OCI-LY1 (cell line): ENCODE measurements around the gene FARS2.

Experiments
- H2AFZ ChIP-seq: fragments of 200-600 bp; sonication (generic), shearing (Covaris generic); 2 replicates; pipeline ENCODE4 v1.6.0; 2014; ENCODE audit warnings: antibody characterized with exemption, mild to moderate bottlenecking, low read length
- H3F3A ChIP-seq: fragments of 200-600 bp; sonication (generic), shearing (Covaris generic); 2 replicates; pipeline ENCODE4 v1.6.0; 2014; ENCODE audit warnings: mild to moderate bottlenecking, antibody characterized with exemption, low read length, moderate library complexity; ENCODE audit not compliant: insufficient read depth
- H3K27ac ChIP-seq: fragments of 200-600 bp; sonication (generic); 2 replicates; pipeline ENCODE4 v1.5.1; 2014; ENCODE audit warnings: low read length, mixed run types, mild to moderate bottlenecking, low read depth; ENCODE audit not compliant: poor library complexity, severe bottlenecking
- H3K27me3 ChIP-seq: fragments of 200-600 bp; sonication (generic); 2 replicates; pipeline ENCODE4 v1.6.0; 2014; ENCODE audit warnings: antibody characterized with exemption, mild to moderate bottlenecking, low read length, moderate library complexity; ENCODE audit not compliant: insufficient read depth
- H3K36me3 ChIP-seq: fragments of 200-600 bp; sonication (generic); 2 replicates; pipeline ENCODE4 v1.6.1; 2014; ENCODE audit warnings: mild to moderate bottlenecking, antibody characterized with exemption, low read length, moderate library complexity, mixed read lengths; ENCODE audit not compliant: insufficient read depth
- H3K4me1 ChIP-seq: fragments of 200-600 bp; sonication (generic); 2 replicates; pipeline ENCODE4 v1.5.1; 2014; ENCODE audit warnings: mild to moderate bottlenecking, low read length, moderate library complexity; ENCODE audit not compliant: insufficient read depth, severe bottlenecking
- H3K4me2 ChIP-seq: fragments of 200-600 bp; sonication (generic), shearing (Covaris generic); 2 replicates; pipeline ENCODE4 v1.6.1; 2014; ENCODE audit warnings: low read length
- H3K4me3 ChIP-seq: fragments of 200-600 bp; sonication (generic); 2 replicates; pipeline ENCODE4 v1.5.1; 2014; ENCODE audit warnings: low read length, low read depth, mild to moderate bottlenecking, mixed read lengths; ENCODE audit not compliant: poor library complexity, severe bottlenecking
- H3K79me2 ChIP-seq: fragments of 200-600 bp; shearing (Covaris generic); 2 replicates; pipeline ENCODE4 v1.6.1; 2016; ENCODE audit warnings: mixed run types, low read length, mixed read lengths; ENCODE audit not compliant: insufficient read depth
- H3K9ac ChIP-seq: fragments of 200-600 bp; sonication (generic), shearing (Covaris generic); 2 replicates; pipeline ENCODE4 v1.6.1; 2014; ENCODE audit warnings: mild to moderate bottlenecking, low read length, mixed read lengths
- H3K9me2 ChIP-seq: fragments of 200-600 bp; sonication (generic), shearing (Covaris generic); 2 replicates; pipeline ENCODE4 v1.6.1; 2014; ENCODE audit warnings: low read depth, mild to moderate bottlenecking, low read length, mixed read lengths
- H3K9me3 ChIP-seq: fragments of 200-600 bp; shearing (Covaris generic); 2 replicates; pipeline ENCODE4 v1.6.1; 2014; ENCODE audit warnings: low read length, mixed read lengths
- H4K20me1 ChIP-seq: fragments of 200-600 bp; sonication (generic), shearing (Covaris generic); 2 replicates; pipeline ENCODE4 v1.6.0; 2016; ENCODE audit warnings: mild to moderate bottlenecking, low read length; ENCODE audit not compliant: insufficient read depth
- CTCF ChIP-seq: fragments of 200-600 bp; sonication (generic), shearing (Covaris generic); IDR thresholded peaks from 2 replicates; pipeline ENCODE4 v1.5.1; 2017; ENCODE audit warnings: mild to moderate bottlenecking, antibody characterized with exemption, low read length, moderate library complexity, mixed read lengths
- EZH2 ChIP-seq: fragments of 200-600 bp; sonication (generic), shearing (Covaris generic); IDR thresholded peaks from 2 replicates; pipeline ENCODE4 v1.8.0; 2017; ENCODE audit warnings: borderline replicate concordance, mixed run types, mild to moderate bottlenecking, antibody characterized with exemption, low read length, moderate library complexity, mixed read lengths

The FARS2 gene

DNA sequence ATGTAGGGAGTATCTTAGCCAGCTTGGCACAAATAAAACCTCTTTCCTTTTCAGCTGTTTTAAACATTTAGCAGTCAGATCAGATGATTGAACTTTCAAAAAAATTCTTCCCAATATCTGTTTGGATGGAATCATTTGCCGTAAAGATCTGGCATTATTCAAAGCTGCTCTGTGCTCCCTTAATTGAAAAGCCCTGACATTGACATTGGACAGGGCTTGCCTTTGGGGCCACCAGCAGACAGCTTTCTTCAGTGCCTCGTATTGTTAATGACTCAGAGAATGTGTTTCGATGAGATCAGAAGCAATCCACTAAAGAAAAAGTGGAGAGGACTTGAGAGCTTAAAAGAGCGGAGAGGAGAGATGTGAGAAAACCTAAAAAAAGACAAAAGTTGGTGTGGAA lies 401.9 kb downstream of the FARS2 start:
- peaks cover 59% of the 10 kb centered on the region for H3K4me1 ChIP-seq
- no peak for TF ChIP-seq EZH2
- no peak for TF ChIP-seq CTCF
- H3K27ac ChIP-seq, result peak overlapping the region; percentile 95
- H3K9me2 ChIP-seq, result no peaks in the 10 kb centered on the region
- peaks cover 5% of the 10 kb centered on the region; the same call in 1 of the 2 replicates for H3K36me3 ChIP-seq
- no peaks in the 10 kb centered on the region for H3K9me3 ChIP-seq
- H3K79me2 ChIP-seq, result no peaks in the 10 kb centered on the region
- H3K4me3 ChIP-seq, result no peak overlapping the region
- no peak overlapping the region for H3K4me2 ChIP-seq
- H4K20me1 ChIP-seq, result no peaks in the 10 kb centered on the region
- no peak overlapping the region for H2AFZ ChIP-seq
- no peaks in the 10 kb centered on the region for H3K27me3 ChIP-seq
- no peaks in the 10 kb centered on the region for H3F3A ChIP-seq
- no peak overlapping the region for H3K9ac ChIP-seq

- Histone ChIP-seq H2AFZ (no peak overlapping the region), H3K4me1 (peaks cover 62% of the 10 kb centered on the region), H3F3A (no peaks in the 10 kb centered on the region), H3K27me3 (no peaks in the 10 kb centered on the region), H3K4me2 (no peak overlapping the region; the same call in 1 of the 2 replicates), H3K9me3 (no peaks in the 10 kb centered on the region), H3K79me2 (no peaks in the 10 kb centered on the region), H3K9ac (peak overlapping the region; percentile 13; the same call in 1 of the 2 replicates), H3K4me3 (no peak overlapping the region), H3K9me2 (no peaks in the 10 kb centered on the region), H3K27ac (peak overlapping the region; percentile 95), H4K20me1 (no peaks in the 10 kb centered on the region), H3K36me3 (peaks cover 5% of the 10 kb centered on the region; the same call in 1 of the 2 replicates)
- TF ChIP-seq EZH2, result no peak
- TF ChIP-seq CTCF, result no peak
Measured at GRCh38 chr6:5663739-5664138, 402.4 kb downstream of the FARS2 start.

- no peak for TF ChIP-seq EZH2
- peak overlapping the region; percentile 95 for H3K27ac ChIP-seq
Measured at GRCh38 chr6:5664149-5664548, 402.8 kb downstream of the FARS2 start.

GRCh38 chr6:5665173-5665572 lies 403.9 kb downstream of the FARS2 start:
- peaks cover 5% of the 10 kb centered on the region; the same call in 1 of the 2 replicates for H3K36me3 ChIP-seq
- H3K4me3 ChIP-seq, result peak overlapping the region; percentile 55
- no peaks in the 10 kb centered on the region for H3K79me2 ChIP-seq
- H3K9ac ChIP-seq, result peak overlapping the region; percentile 66
- H4K20me1 ChIP-seq, result no peaks in the 10 kb centered on the region
- no peaks in the 10 kb centered on the region for H3K27me3 ChIP-seq
- peak overlapping the region; percentile 79 for H3K4me2 ChIP-seq
- H3K9me2 ChIP-seq, result no peaks in the 10 kb centered on the region
- H3F3A ChIP-seq, result 0 out of 2 replicates have a peak, but pooled peaks cover under 1% of the 10 kb centered on the region
- H3K4me1 ChIP-seq, result peaks cover 72% of the 10 kb centered on the region
- TF ChIP-seq EZH2 (no peak), CTCF (no peak)
- no peaks in the 10 kb centered on the region for H3K9me3 ChIP-seq
- peak overlapping the region; percentile 95 for H3K27ac ChIP-seq
- no peak overlapping the region for H2AFZ ChIP-seq

More at GRCh38 chr6:5664149-5664548, 402.8 kb downstream of the FARS2 start:
- no peaks in the 10 kb centered on the region for H4K20me1 ChIP-seq
- H3K36me3 ChIP-seq, result peaks cover 5% of the 10 kb centered on the region; the same call in 1 of the 2 replicates
- H2AFZ ChIP-seq, result no peak overlapping the region
- no peaks in the 10 kb centered on the region for H3K9me3 ChIP-seq
- peak overlapping the region; percentile 13; the same call in 1 of the 2 replicates for H3K9ac ChIP-seq
- H3K27me3 ChIP-seq, result no peaks in the 10 kb centered on the region
- no peaks in the 10 kb centered on the region for H3K9me2 ChIP-seq
- H3K79me2 ChIP-seq, result no peaks in the 10 kb centered on the region
- no peak overlapping the region for H3K4me3 ChIP-seq
- H3F3A ChIP-seq, result no peaks in the 10 kb centered on the region
- peak overlapping the region; percentile 79; the same call in 1 of the 2 replicates for H3K4me2 ChIP-seq
- peaks cover 62% of the 10 kb centered on the region for H3K4me1 ChIP-seq
